HepG2 (cell line): ENCODE measurements around the gene VPS4A. TPM values are rescaled to one million over a fixed set of nuclear protein-coding genes. Genes with fewer than 3 reads are reported as not detected.

ENCODE experiments used
- BRD4 ChIP-seq: sonication (generic); formaldehyde crosslinking; IDR thresholded peaks from 2 replicates; pipeline ENCODE4 v1.4.0; 2020; ENCODE audit warnings: missing genetic modification reagents
- CAMTA2 ChIP-seq: sonication (generic); formaldehyde crosslinking; IDR thresholded peaks from 2 replicates; pipeline ENCODE4 v1.4.0; 2020; ENCODE audit warnings: mild to moderate bottlenecking, missing genetic modification reagents, borderline replicate concordance
- CHCHD3 ChIP-seq: sonication (generic); formaldehyde crosslinking; IDR thresholded peaks from 2 replicates; pipeline ENCODE4 v1.8.0; 2022; ENCODE audit warnings: mild to moderate bottlenecking, missing genetic modification reagents, moderate library complexity
- FOXP1 ChIP-seq, 2 experiments: fragments of 450-650 bp in 1 of 2; IDR thresholded peaks; 2 replicates each; pipeline ENCODE4 v1.6.1; 2017 to 2018; ENCODE audit warnings: antibody characterized with exemption in 1 of 2
- GATAD2A ChIP-seq: IDR thresholded peaks from 2 replicates; pipeline ENCODE4 v1.6.1; 2016
- KIAA2018 ChIP-seq: sonication (generic); formaldehyde crosslinking; IDR thresholded peaks from 2 replicates; pipeline ENCODE4 v1.5.0; 2020; ENCODE audit warnings: mild to moderate bottlenecking, missing genetic modification reagents, borderline replicate concordance
- KLF16 ChIP-seq, 2 experiments: sonication (generic) in 1 of 2; formaldehyde crosslinking in 1 of 2; IDR thresholded peaks; 2 replicates each; pipeline versions ENCODE4 v1.6.1 to v1.8.0; 2016 to 2023; ENCODE audit warnings: missing genetic modification reagents in 2 of 2, missing compliant biosample characterization in 1 of 2
- MED8 ChIP-seq: sonication (generic); formaldehyde crosslinking; IDR thresholded peaks from 2 replicates; pipeline ENCODE4 v1.8.1; 2023; ENCODE audit warnings: mild to moderate bottlenecking, missing genetic modification reagents; ENCODE audit not compliant: insufficient replicate concordance
- MZF1 ChIP-seq: sonication (generic); formaldehyde crosslinking; IDR thresholded peaks from 2 replicates; pipeline ENCODE4 v1.8.1; 2023; ENCODE audit warnings: mild to moderate bottlenecking, missing genetic modification reagents, borderline replicate concordance
- ZHX1 ChIP-seq: sonication (generic); formaldehyde crosslinking; IDR thresholded peaks from 2 replicates; pipeline ENCODE4 v1.8.1; 2022; ENCODE audit warnings: low read depth, mild to moderate bottlenecking, missing genetic modification reagents
- ZNF329 ChIP-seq: sonication (generic); formaldehyde crosslinking; IDR thresholded peaks from 2 replicates; pipeline ENCODE4 v1.9.0; 2021; ENCODE audit warnings: low read depth, mild to moderate bottlenecking, missing genetic modification reagents
- ZNF563 ChIP-seq: sonication (generic); formaldehyde crosslinking; IDR thresholded peaks from 2 replicates; pipeline ENCODE4 v1.8.0; 2022; ENCODE audit warnings: mild to moderate bottlenecking, moderate library complexity, missing genetic modification reagents
- polyA plus RNA-seq, 8 experiments: library from polyadenylated mRNA; depleted of rRNA in 3 of 8; stranded (reverse) in 7 of 8; unstranded in 1 of 8; fragments of >200 nt; fragmentation: Illumina TruSeq in 4 of 8; extraction: Trizol in 4 of 8; gene quantifications; 2 replicates each; pipeline versions ENCODE4 v1.2.1 to v1.2.3, GENCODE V29; 2011 to 2016; ENCODE audit warnings: low read depth in 4 of 8, missing spikeins in 1 of 8, mixed read lengths in 1 of 8; ENCODE audit not compliant: insufficient read depth in 1 of 8
- total RNA-seq, 5 experiments: library from RNA; depleted of rRNA; stranded (reverse); fragments of >200 nt; fragmentation: Illumina TruSeq; extraction: Trizol; gene quantifications; 2 replicates each; pipeline ENCODE4 v1.2.3, GENCODE V29; 2016; ENCODE audit warnings: low read depth in 1 of 5
- TF ChIP-seq, protein P1 (sequence below): sonication (generic); formaldehyde crosslinking; conservative IDR thresholded peaks from 2 replicates; pipeline ENCODE4 v1.8.1; 2023; ENCODE audit warnings: missing genetic modification reagents
- TF ChIP-seq, protein P2 (sequence below): sonication (generic); formaldehyde crosslinking; IDR thresholded peaks from 2 replicates; pipeline ENCODE4 v1.8.1; 2023; ENCODE audit warnings: mild to moderate bottlenecking, inconsistent platforms, moderate library complexity, missing genetic modification reagents, borderline replicate concordance

Gene VPS4A
- total and polyA plus RNA-seq, 2 of the 13 experiments (the other 11 are each of a cell fraction or from before 2014, with no cell fraction given) = 13.2 to 27.9 TPM

GRCh38 chr16:69339289-69340094, 28.3 kb downstream of the VPS4A start, which contains the start of the genes COG8 and NIP7 (continued):
- TF ChIP-seq CAMTA2 = peak; percentile 94
- TF ChIP-seq CHCHD3 (CRISPR knock-in tag) = peak; percentile 83; the same call in 1 of the 2 replicates
- TF ChIP-seq GATAD2A (CRISPR knock-in tag) = peak; percentile 88
- TF ChIP-seq MED8 (CRISPR knock-in tag) = peak; percentile 92
- peak; percentile 96 for TF ChIP-seq ZNF563 (CRISPR knock-in tag)
- TF ChIP-seq KIAA2018 (CRISPR knock-in tag) = no peak; the same call in 1 of the 2 replicates
- TF ChIP-seq ZHX1 (CRISPR knock-in tag) = peak; percentile 66; the same call in 1 of the 2 replicates
- peak in 1 of 2 experiments; percentile 96; a peak in 2 of 4 replicates for TF ChIP-seq KLF16 (CRISPR knock-in tag; IDR thresholded peaks at IDR 0.05)
- 0 out of 2 replicates have a peak, but pooled peaks have one; percentile 28 for TF ChIP-seq FOXP1 (IDR thresholded peaks at IDR 0.05)
- TF ChIP-seq FOXP1 (CRISPR knock-in tag; IDR thresholded peaks at IDR 0.05) = peak; percentile 58
- TF ChIP-seq, protein P1, sequence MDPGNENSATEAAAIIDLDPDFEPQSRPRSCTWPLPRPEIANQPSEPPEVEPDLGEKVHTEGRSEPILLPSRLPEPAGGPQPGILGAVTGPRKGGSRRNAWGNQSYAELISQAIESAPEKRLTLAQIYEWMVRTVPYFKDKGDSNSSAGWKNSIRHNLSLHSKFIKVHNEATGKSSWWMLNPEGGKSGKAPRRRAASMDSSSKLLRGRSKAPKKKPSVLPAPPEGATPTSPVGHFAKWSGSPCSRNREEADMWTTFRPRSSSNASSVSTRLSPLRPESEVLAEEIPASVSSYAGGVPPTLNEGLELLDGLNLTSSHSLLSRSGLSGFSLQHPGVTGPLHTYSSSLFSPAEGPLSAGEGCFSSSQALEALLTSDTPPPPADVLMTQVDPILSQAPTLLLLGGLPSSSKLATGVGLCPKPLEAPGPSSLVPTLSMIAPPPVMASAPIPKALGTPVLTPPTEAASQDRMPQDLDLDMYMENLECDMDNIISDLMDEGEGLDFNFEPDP = no peak
- TF ChIP-seq, protein P2, sequence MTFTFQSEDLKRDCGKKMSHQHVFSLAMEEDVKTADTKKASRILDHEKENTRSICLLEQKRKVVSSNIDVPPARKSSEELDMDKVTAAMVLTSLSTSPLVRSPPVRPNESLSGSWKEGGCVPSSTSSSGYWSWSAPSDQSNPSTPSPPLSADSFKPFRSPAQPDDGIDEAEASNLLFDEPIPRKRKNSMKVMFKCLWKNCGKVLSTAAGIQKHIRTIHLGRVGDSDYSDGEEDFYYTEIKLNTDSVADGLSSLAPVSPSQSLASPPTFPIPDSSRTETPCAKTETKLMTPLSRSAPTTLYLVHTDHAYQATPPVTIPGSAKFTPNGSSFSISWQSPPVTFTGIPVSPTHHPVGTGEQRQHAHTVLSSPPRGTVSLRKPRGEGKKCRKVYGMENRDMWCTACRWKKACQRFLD (CRISPR knock-in tag) = peak; percentile 15; the same call in 1 of the 2 replicates
- TF ChIP-seq MZF1 (CRISPR knock-in tag) = 0 out of 2 replicates have a peak, but pooled peaks have one; percentile 53
- TF ChIP-seq BRD4 (CRISPR knock-in tag) = peak; percentile 89
- peak; percentile 59 for TF ChIP-seq ZNF329 (CRISPR knock-in tag)
